ENCODE measurements around the gene DHRS7.
A peak's percentile ranks its signal among the peaks of the same experiment; 100 is the strongest.

The DHRS7 gene

DNA sequence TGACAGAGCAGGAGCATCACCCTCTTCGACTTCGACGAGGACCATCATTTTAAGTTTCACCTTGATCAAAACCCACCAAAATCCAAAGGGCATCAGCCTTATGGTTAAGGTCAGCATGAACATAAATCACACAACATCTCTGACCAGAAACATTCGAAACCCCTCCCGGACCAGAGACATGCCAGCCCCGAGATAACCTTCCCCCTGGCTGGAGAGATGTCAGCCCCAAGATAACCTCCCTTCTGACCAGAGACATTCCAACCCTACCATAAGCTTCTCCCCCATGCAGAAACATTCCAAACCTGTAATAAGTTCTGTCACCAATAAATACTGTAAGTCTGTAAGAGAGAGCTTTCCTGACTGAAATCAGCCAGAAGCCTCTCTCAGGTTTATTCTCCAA, 67.2 kb downstream of the DHRS7 start:
- ChIA-PET CTCF (no interaction called here), POLR2A (ENCODE audit: low non-redundant PET) (no interaction called here)
- DNase-seq (ENCODE audit: low spot score), result no peak
- TF ChIP-seq, protein P1, sequence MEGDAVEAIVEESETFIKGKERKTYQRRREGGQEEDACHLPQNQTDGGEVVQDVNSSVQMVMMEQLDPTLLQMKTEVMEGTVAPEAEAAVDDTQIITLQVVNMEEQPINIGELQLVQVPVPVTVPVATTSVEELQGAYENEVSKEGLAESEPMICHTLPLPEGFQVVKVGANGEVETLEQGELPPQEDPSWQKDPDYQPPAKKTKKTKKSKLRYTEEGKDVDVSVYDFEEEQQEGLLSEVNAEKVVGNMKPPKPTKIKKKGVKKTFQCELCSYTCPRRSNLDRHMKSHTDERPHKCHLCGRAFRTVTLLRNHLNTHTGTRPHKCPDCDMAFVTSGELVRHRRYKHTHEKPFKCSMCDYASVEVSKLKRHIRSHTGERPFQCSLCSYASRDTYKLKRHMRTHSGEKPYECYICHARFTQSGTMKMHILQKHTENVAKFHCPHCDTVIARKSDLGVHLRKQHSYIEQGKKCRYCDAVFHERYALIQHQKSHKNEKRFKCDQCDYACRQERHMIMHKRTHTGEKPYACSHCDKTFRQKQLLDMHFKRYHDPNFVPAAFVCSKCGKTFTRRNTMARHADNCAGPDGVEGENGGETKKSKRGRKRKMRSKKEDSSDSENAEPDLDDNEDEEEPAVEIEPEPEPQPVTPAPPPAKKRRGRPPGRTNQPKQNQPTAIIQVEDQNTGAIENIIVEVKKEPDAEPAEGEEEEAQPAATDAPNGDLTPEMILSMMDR (conservative IDR thresholded peaks at IDR 0.05; ENCODE audit: low read depth), result no peak
- no peak overlapping the region for H3K27ac ChIP-seq

DNA sequence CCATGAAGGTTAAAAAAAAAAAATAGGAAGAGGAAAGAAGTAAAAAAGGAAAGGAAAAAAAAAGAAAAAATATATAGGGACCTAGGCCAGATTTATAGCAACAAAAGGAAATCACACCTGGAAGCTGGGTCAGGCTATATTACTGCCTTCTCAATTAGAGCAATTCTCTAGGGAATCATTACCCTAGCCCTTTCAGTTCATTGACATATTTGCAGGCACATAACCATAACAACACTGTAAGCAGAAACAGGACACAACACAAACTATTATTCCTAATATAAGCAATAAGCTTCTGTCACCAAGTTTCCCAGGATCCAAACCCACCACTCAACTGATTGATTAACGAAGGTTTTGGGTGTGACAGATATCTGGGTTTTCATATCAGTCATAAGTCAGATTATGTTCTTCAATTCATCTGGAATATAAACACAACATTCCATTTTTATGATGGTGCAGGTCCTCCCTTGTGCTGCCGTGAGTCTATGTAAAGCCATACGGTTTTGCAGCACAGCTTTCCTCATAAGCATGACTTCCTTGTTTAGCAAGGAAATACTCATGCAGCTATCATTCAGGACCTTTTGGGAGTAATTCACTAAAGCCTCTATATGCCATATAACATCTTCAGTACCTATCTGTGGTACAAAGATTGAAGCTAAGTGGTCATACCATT, 69.3 kb downstream of the DHRS7 start:
- POLR2A ChIA-PET (ENCODE audit: low non-redundant PET), result no interaction called here
- DNase-seq (ENCODE audit: low spot score), result no peak
- CTCF ChIA-PET, result no interaction called here

DNA sequence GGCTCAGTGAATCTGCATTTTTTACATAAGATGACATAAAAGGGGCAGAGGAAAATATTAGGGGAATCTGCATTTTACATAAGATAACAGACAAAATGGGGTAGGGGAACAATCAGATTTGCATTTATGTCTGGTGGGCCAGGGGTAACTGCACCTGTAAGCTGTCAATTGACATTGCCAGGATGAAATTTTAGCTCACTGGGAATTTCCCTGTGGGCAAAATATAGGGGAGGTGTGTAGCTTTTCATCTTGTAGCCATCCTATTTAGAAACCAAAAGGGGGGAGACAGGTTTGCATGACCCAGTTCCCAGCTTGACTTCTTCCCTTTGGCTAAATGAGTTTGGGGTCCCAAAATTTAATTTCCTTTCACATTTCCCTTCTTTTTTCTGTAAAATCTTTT, 70.0 kb downstream of the DHRS7 start:
- POLR2A ChIA-PET (ENCODE audit: low non-redundant PET), result no interaction called here
- no peak for DNase-seq (ENCODE audit: low spot score)
- CTCF ChIA-PET, result no interaction called here
- TF ChIP-seq, protein P1 (conservative IDR thresholded peaks at IDR 0.05; ENCODE audit: low read depth), result no peak
- no peak overlapping the region for H3K27ac ChIP-seq

More for the DNA sequence above, 69.3 kb downstream of the DHRS7 start:
- H3K27ac ChIP-seq, result no peak overlapping the region
- TF ChIP-seq, protein P1 (conservative IDR thresholded peaks at IDR 0.05; ENCODE audit: low read depth), result no peak

DNA sequence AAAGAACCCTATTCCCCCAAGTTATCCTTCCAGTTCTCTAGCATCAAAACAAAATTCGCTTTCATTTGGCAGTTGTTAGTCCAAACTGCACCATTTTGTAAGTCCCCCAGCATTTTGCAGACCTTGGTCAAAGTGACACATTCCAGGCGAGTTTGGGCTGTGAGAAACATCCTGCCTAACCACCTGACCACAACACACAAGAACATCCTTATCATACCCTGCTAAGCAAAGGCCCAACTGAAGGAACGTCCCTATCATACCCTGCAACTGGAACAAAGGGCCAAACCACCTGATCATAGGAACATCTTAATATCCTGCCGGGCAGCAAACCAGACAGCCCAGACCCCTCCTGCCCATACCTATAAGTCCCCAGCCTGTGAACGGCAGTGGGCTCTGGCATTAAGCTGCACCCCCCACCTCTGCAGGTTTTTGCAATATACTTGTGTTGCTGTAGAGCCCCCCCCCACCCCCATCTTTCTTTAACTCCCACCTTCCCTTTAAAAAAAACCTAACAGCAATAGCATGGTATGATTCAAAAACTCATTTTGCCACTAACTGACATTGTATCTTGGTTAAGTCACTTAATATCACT, 70.8 kb downstream of the DHRS7 start:
- peak overlapping the region; percentile 69 for H3K27ac ChIP-seq
- POLR2A ChIA-PET (ENCODE audit: low non-redundant PET), result no interaction called here
- peak; percentile 10 for DNase-seq (ENCODE audit: low spot score)
- CTCF ChIA-PET, result no interaction called here
- TF ChIP-seq, protein P1 (conservative IDR thresholded peaks at IDR 0.05; ENCODE audit: low read depth), result no peak
